Stimulated activated CD8-positive, alpha-beta memory T cell treated with anti-CD3 and anti-CD28 coated beads, Interleukin-2, amount 100 ng/mL, for 1 hour (primary cell): ENCODE measurements around the gene GPR15LG.

ENCODE experiments used
- DNase-seq, 2 donors: peaks; one replicate each; pipeline ENCODE4 v3.0.0-alpha.2; 2020; ENCODE audit warnings: low read depth in 2 of 2

The GPR15LG gene

GRCh38 chr10:84193846-84194423 lies 20.3 kb downstream of the GPR15LG start:
- DNase-seq, result no peak

- DNase-seq, result peak; percentile 21 to 23
Measured at GRCh38 chr10:84194424-84195043, 20.9 kb downstream of the GPR15LG start, which contains the start of gene CDHR1. CDHR1 (plus strand) TSS chr10:84194537; CDS start chr10:84194761, 224 bp downstream.

GRCh38 chr10:84195044-84195830 lies 21.6 kb downstream of the GPR15LG start:
- DNase-seq, result no peak

DNA sequence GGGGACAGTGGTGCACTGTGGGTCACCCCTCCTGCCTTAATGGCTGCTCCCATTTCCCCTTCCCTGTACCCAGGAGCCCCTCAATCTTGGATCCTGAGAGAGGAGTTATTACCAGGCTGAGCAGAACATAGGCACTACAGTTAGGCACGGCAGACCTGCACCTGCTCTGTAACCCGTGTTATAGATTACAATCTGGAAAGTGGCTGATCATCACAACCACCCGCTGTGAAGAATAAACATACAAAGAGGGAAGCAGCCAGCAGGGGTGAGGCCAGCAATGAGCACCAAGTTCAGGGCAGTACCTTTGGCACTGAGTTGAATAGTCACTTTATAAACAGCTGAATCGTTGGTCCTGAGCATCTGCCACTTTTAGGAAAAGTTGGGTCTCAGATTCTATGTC lies 22.5 kb downstream of the GPR15LG start:
- DNase-seq, result no peak

DNA sequence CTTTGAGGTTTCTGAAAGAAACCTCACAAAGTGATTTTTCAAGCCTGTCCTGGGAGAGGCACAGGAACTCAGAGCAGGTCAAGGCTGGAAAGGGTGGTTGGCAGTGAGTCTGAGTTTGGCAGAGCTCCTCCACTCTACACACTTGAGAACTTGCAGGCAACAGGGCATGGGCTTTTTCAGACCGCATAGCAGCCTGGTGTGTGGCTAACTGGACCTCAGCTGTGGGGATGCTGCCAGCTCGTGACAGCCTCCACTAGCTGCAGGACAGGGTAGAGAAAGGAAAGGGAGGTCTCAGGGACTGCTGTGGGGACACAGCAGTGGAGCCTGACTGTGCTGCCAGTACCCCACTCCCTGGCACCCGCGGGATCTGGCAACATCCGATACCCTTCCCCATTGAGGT lies 23.3 kb downstream of the GPR15LG start:
- DNase-seq, result no peak

DNA sequence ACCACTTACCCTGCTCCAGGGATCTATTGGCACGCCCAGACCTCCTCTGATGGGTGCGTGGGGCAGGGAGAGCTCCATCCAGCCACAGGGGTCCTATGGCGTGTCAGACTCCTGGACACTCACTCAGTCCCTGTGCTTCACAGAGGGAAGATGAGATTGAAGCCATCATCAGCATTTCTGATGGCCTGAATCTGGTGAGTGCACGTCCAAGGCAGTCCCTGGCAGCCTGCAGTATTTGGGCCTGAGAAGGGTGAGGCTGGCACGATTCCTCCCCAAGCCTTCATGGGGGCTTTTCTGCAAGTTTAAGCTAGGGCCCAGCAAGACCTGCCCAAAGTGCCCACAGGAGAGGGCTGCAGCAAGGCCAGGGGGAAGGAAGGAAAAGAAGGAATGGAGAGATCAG lies 24.0 kb downstream of the GPR15LG start:
- no peak for DNase-seq

DNA sequence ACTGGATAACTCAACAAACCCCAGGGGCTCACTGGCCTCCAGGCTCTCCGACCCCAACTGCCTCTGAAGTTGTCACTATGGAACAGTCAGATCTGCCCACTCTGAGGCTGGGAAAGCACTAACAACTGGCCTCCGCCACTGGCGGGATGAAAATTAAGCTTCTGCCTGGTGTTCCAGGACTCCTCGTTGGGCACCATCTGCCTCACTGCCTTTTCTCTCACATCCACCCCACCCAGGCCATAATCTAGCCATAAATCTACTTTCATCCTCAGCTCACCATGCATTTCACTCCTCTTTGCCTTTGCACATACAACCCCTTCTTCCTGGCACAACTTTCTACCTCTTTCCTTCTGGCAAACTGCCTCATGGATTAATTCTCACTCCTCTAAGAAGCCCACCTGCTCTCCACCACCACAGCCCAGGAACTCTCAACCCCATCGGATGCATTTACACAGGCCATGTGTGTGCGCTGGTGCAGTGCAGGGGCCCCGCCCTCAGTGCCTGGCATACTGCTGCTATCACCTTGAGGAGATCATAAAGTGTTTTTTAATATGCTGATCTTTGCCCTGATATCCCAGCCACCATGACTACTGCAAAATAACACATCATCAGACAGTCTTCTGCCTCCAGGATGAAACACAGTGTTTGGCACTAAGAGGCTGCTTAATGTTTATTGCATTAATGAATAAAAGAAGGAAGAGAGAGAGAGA lies 24.8 kb downstream of the GPR15LG start:
- no peak for DNase-seq

GRCh38 chr10:84200537-84201243 lies 27.1 kb downstream of the GPR15LG start:
- DNase-seq, result no peak

DNA sequence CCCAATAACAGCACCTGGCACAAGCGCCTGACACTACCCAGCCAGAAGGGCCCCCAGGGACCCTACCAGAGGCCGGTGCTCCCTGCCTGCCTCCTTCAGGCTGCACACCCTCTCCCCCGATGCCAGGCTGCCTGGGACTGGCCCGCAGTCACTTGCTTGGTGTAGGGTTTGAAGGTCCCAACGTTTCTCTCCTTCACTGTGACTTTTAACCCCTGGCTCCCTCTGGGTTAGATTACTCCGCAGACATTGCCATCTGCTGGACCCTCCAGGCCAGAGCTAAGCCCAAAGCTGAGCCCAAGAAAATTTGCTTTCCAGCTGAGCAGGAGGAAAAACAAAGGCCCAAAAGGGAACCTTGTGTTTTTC lies 27.6 kb downstream of the GPR15LG start:
- no peak for DNase-seq

- DNase-seq, result no peak
Measured at GRCh38 chr10:84201682-84202081, 28.1 kb downstream of the GPR15LG start.

DNA sequence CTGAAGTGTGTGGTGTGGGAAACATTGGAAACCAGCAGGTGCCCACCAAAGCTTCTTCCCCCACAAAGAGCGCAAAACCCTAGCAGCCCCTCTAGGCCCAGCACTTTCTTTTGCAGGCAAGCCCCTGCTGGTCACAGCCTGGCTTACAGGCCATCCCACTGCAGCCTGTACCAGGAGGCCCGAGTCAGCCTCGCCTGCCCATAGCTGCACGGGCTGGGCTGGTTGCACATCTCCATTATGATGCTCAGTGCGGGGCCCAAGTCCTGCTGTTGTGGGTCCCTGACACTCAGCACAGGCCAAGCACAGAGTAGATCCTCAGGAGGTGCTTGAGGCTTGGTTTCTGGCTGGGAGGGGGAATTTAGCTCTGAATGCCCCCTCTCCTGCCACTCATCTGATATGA lies 28.7 kb downstream of the GPR15LG start:
- DNase-seq, result no peak

GRCh38 chr10:84204122-84204521 lies 30.5 kb downstream of the GPR15LG start:
- no peak for DNase-seq

GRCh38 chr10:84204610-84205009 lies 31.0 kb downstream of the GPR15LG start:
- DNase-seq, result no peak

DNA sequence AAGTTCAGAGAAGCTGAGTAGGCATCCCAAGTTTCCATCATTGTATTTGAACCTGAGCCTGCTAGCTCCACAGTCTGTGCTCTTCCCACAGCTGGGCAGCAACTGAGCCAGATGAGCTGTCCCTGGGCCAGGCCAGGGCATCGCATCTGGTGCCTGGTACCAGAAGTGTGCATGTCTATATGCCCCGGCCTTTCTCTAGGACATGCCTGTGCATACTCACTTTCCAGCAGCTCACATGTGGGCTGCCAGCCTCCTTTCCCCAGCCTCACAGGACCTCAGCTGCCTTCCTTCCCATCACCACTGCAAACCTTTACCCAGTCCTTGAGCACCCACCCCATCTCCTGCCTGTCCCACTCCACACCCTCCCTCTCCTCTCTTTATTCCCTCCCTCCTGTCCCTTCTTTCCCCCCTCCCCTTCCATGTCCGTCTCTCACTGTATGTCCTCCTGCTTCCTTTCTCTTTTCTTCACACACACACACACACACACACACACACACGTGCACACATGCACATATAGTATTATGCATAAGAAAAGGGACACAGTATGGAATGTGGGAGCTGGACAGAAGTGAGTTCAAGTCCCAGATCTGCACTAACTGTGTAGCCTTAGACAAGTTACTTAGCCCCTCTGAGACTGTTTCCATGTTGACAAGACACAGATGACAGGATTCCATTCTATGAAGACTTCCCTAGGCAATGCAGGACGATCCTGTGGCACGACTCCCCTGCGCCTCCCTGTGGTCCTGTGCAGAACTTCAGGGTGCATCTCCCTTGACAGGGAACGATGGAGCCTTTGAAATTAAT lies 31.6 kb downstream of the GPR15LG start:
- DNase-seq, result peak; percentile 29 to 44

GRCh38 chr10:84205853-84206525 lies 32.4 kb downstream of the GPR15LG start:
- DNase-seq, result no peak

- DNase-seq, result no peak
Measured at GRCh38 chr10:84208023-84208422, 34.4 kb downstream of the GPR15LG start.

DNA sequence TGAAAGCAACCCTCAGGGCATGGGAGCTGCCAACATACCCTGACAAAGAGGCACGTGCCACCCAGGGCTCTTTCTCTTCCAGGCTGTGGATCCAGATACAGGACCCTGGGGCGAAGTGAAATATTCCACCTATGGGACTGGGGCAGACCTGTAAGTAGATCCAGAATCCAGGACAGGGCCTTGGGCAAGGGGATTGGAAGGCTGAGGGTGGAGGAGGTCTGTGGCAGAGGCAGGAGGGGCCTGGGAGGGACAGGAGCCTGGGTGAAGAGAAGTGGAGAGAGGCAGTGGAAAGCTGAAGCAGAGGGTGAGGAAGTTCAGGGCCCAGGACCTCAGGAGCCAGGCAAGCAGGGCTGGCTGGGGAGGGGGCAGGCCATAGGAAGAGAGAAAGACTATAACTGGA lies 38.0 kb downstream of the GPR15LG start:
- DNase-seq, result no peak

DNA sequence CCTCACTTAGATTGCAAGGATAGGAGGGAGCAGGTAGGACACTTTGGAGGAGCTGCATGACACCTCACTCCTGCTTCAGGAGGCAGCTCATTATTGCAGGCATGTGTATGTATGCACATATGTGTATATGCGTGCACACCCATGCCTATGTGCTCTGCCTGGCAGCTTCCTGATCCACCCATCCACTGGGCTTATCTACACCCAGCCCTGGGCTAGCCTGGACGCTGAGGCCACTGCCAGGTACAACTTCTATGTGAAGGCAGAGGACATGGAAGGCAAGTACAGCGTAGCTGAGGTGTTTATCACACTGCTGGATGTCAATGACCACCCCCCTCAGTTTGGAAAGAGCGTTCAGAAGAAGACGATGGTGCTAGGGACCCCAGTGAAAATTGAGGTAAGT lies 38.4 kb downstream of the GPR15LG start:
- no peak for DNase-seq

- no peak for DNase-seq
Measured at GRCh38 chr10:84213076-84213475, 39.5 kb downstream of the GPR15LG start.

GRCh38 chr10:84214046-84214572 lies 40.5 kb downstream of the GPR15LG start:
- DNase-seq, result no peak
